ENCODE data around the gene CEP128.

The CEP128 gene

DNA sequence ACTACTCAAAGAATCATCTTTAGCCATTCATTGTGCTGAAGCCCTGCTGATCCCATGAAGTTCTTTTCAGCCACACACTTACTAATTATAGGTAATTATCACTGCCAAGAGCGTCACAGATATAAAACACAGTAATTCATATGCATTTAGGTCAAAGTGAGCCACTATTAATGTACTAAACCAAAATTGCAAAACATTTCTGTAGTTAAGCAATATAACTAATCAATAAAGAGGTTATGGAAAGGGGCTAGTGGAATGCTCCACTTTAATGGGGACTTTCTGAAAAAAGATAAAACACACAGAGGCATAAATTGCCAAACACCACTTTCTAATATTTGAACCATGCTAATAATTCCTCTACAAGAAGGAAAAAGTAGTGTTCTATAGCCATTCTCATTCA is 6.8 kb upstream of the CEP128 start:
- Histone ChIP-seq H3K9ac (ENCODE audit: low read length) (no peak overlapping the region), H3K36me3 (ENCODE audit: control insufficient read depth, insufficient read depth, low read length) (no peaks in the 10 kb centered on the region), H3K9me3 (ENCODE audit: control insufficient read depth, low read length) (no peaks in the 10 kb centered on the region), H3K4me3 (ENCODE audit: low read length) (no peak overlapping the region), H3K27me3 (ENCODE audit: control insufficient read depth, insufficient read depth, low read length) (no peaks in the 10 kb centered on the region), H3K4me1 (ENCODE audit: control insufficient read depth, insufficient read depth, low read length) (no peaks in the 10 kb centered on the region)

DNA sequence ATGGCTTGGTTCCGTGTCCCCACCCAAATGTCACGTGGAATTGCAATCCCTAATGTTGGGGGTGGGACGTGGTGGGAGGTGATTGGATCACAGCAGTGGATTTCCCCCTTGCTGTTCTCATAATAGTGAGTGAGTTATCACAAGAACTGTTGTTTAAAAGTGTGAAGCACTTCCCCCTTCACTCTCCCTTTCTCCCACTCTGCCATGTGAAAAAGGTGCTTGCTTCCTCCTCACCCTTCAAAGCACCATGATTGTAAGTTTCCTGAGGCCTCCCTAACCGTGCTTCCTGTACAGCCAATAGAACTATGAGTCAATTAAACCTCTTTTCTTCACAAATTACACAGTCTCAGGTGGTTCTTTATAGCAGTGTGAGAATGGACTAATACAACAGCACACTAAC is 5.3 kb upstream of the CEP128 start:
- Histone ChIP-seq H3K9ac (ENCODE audit: low read length) (no peak overlapping the region), H3K36me3 (ENCODE audit: control insufficient read depth, insufficient read depth, low read length) (no peaks in the 10 kb centered on the region), H3K27me3 (ENCODE audit: control insufficient read depth, insufficient read depth, low read length) (no peaks in the 10 kb centered on the region), H3K4me3 (ENCODE audit: low read length) (no peak overlapping the region), H3K4me1 (ENCODE audit: control insufficient read depth, insufficient read depth, low read length) (no peaks in the 10 kb centered on the region), H3K9me3 (ENCODE audit: control insufficient read depth, low read length) (no peaks in the 10 kb centered on the region)

DNA sequence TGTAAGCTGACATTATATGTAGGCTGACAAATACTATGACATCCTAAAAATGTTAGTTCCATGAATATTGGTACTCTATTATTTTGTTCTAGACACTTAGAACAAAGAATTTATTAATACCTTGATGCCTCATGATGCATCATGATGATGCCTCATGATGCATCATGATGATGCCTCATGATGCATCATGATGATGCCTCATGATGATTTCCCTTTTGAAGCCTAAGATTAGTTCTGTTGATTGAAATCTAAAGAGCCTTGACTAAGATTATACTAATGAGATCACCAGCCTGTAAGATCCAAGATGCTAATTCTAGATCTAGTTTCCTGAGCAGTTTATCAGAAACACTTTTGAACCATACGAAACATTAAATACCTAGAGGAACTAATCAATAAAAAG is 4.6 kb upstream of the CEP128 start:
- Histone ChIP-seq H3K4me3 (ENCODE audit: low read length) (no peak overlapping the region), H3K36me3 (ENCODE audit: control insufficient read depth, insufficient read depth, low read length) (no peaks in the 10 kb centered on the region), H3K9ac (ENCODE audit: low read length) (no peak overlapping the region), H3K9me3 (ENCODE audit: control insufficient read depth, low read length) (no peaks in the 10 kb centered on the region), H3K4me1 (ENCODE audit: control insufficient read depth, insufficient read depth, low read length) (no peaks in the 10 kb centered on the region), H3K27me3 (ENCODE audit: control insufficient read depth, insufficient read depth, low read length) (no peaks in the 10 kb centered on the region)

DNA sequence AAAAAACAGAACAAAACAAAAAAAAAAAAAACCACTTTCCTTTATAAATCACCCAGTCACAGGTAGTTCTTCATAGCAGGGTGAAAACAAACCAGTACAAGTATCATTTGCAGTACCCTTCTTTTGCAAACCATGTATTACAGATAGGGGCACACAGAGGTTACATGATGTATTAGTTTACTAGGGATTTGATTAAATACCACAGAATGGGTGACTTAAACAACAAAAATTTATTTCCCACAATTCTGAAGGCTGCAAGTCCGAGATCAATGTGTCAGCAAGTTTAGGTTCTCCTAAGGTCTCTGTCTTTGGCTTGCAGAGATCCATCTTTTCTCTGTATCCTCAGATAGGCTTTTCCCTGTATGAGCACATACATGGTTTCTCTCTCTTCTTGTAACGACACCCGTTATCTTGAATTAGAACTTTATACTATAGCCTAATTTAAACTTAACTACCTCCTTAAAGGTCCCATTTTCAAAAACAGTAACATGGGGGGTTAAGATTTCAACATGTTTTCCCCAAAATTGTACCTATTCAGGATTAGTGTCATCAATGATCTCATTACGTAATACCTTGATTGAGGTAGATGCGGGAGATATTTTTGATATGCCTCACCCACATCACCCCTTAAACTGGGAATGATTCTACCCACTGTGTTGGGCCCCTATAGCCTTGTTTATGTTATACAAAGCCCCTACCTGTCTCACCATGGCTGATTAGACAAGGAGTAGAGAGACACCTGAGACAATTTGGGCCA is 3.5 kb upstream of the CEP128 start:
- no peak overlapping the region for H3K4me3 ChIP-seq (ENCODE audit: low read length)
- H3K36me3 ChIP-seq (ENCODE audit: control insufficient read depth, insufficient read depth, low read length) = no peaks in the 10 kb centered on the region
- H3K27me3 ChIP-seq (ENCODE audit: control insufficient read depth, insufficient read depth, low read length) = no peaks in the 10 kb centered on the region
- no peak overlapping the region for H3K9ac ChIP-seq (ENCODE audit: low read length)
- H3K4me1 ChIP-seq (ENCODE audit: control insufficient read depth, insufficient read depth, low read length) = no peaks in the 10 kb centered on the region
- no peaks in the 10 kb centered on the region for H3K9me3 ChIP-seq (ENCODE audit: control insufficient read depth, low read length)

DNA sequence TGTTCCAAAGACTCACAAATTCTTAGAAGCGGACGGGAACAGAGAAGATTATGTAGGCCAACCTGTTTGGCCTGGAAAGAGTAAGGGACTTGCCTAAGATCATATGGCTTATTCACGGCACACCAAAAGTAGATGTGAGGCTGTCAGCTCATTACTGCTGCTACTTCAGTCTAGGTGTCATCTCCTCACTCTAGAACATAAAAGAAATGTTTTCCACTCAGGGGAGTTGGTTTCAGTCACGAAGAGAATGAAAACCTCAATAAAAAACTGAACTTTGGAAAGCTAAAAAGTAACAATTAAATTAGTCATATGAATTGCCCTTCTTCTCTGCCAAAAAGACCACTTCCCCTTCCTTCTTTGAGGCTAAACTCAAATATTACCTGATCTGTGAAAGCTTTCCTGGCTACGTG is 658 bp upstream of the CEP128 start:
- Histone ChIP-seq H3K4me3 (ENCODE audit: low read length) (peak overlapping the region; percentile 45), H3K9ac (ENCODE audit: low read length) (peak overlapping the region; percentile 70), H3K27me3 (ENCODE audit: control insufficient read depth, insufficient read depth, low read length) (no peaks in the 10 kb centered on the region), H3K4me1 (ENCODE audit: control insufficient read depth, insufficient read depth, low read length) (no peaks in the 10 kb centered on the region), H3K9me3 (ENCODE audit: control insufficient read depth, low read length) (no peaks in the 10 kb centered on the region), H3K36me3 (ENCODE audit: control insufficient read depth, insufficient read depth, low read length) (no peaks in the 10 kb centered on the region)

DNA sequence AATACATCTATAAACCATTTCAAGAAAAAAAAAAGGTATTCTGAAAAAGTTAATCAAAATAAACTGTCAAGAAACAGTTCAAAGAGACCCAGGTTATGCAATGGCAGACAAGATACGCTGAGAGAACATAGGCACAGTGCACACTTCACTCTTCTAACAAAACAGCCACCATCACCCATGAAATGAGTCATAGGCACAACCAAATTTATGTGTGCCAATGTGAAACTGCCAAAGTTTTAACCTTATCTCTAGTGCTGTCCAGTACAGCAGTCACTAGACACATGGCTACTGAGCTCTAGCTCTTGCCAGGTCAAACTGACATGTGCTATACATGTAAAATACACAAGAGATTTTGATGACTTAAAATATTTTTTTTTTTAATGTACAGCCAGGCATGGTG is 1.4 kb downstream of the CEP128 start:
- Histone ChIP-seq H3K27me3 (ENCODE audit: control insufficient read depth, insufficient read depth, low read length) (no peaks in the 10 kb centered on the region), H3K9ac (ENCODE audit: low read length) (no peak overlapping the region), H3K4me1 (ENCODE audit: control insufficient read depth, insufficient read depth, low read length) (no peaks in the 10 kb centered on the region), H3K36me3 (ENCODE audit: control insufficient read depth, insufficient read depth, low read length) (no peaks in the 10 kb centered on the region), H3K9me3 (ENCODE audit: control insufficient read depth, low read length) (no peaks in the 10 kb centered on the region), H3K4me3 (ENCODE audit: low read length) (no peak overlapping the region)

DNA sequence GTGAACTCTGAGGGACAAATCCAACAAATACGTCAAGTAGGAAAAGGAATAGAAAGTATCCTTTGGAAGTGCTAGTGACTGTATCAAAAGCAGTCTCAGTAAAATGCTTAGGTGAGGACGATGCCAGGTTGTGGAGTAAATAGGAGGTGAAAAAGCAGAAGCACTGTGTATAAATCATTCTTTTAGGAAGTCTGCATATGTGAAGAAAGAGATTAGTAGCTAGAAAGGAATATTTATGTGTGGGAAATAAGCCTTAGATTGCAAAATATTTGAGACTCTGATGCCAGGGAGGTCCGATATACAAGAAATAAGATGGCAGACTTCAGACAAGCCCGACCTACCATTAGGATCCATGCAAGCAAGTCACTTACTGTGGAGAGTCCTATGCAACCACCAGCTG is 7.9 kb downstream of the CEP128 start:
- no peak overlapping the region for H3K4me3 ChIP-seq (ENCODE audit: low read length)
- no peaks in the 10 kb centered on the region for H3K9me3 ChIP-seq (ENCODE audit: control insufficient read depth, low read length)
- H3K36me3 ChIP-seq (ENCODE audit: control insufficient read depth, insufficient read depth, low read length) = no peaks in the 10 kb centered on the region
- H3K4me1 ChIP-seq (ENCODE audit: control insufficient read depth, insufficient read depth, low read length) = no peaks in the 10 kb centered on the region
- no peak overlapping the region for H3K9ac ChIP-seq (ENCODE audit: low read length)
- no peaks in the 10 kb centered on the region for H3K27me3 ChIP-seq (ENCODE audit: control insufficient read depth, insufficient read depth, low read length)

DNA sequence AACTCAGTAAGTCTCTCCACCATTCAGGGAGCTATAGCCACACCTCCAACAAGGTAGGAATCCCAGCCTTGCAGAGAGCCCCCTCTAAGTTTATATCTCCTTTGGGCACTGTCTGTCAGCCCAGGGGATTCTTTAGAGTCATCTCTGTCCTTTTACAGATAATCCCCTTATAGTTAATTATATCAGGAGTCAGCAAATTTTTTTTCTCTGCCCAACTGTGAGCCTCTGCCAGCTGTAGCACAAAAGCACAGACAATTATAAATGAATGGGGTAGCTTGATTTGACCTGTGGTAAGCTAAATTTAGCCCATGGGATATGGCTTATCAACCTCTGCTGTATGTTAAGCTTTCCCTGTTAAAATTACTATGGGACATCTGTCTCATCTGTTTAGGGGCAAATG is 8.3 kb downstream of the CEP128 start:
- Histone ChIP-seq H3K9me3 (ENCODE audit: control insufficient read depth, low read length) (no peaks in the 10 kb centered on the region), H3K27me3 (ENCODE audit: control insufficient read depth, insufficient read depth, low read length) (no peaks in the 10 kb centered on the region), H3K4me1 (ENCODE audit: control insufficient read depth, insufficient read depth, low read length) (no peaks in the 10 kb centered on the region), H3K36me3 (ENCODE audit: control insufficient read depth, insufficient read depth, low read length) (no peaks in the 10 kb centered on the region), H3K4me3 (ENCODE audit: low read length) (no peak overlapping the region), H3K9ac (ENCODE audit: low read length) (no peak overlapping the region)

DNA sequence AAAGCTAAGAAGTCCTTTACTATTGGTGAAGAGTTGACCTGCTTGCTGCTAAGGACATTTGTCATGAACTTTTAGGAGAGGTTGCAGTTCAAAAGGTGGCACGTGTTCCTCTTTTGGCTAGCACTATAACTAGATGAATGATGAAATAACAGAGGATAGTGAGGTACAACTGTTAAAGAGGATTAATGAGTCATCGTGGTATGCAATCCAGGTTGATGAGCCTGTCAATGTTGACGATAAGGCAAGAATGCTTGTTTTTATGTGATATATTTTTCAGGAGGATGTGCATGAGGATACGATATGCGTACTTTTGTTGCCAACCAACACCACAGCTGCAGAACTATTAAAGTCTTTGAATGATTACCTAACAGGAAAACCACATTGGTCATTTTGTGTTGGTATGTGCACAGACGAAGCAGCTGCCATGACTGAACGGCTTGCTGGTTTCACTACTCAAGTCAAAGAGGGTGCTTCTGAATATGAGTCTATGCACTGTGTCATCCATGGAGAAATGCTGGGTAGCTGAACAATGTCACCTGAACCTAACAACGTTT is 10.6 kb downstream of the CEP128 start:
- Histone ChIP-seq H3K27me3 (ENCODE audit: control insufficient read depth, insufficient read depth, low read length) (no peaks in the 10 kb centered on the region), H3K9ac (ENCODE audit: low read length) (no peak overlapping the region), H3K36me3 (ENCODE audit: control insufficient read depth, insufficient read depth, low read length) (no peaks in the 10 kb centered on the region), H3K4me3 (ENCODE audit: low read length) (no peak overlapping the region), H3K4me1 (ENCODE audit: control insufficient read depth, insufficient read depth, low read length) (no peaks in the 10 kb centered on the region), H3K9me3 (ENCODE audit: control insufficient read depth, low read length) (no peaks in the 10 kb centered on the region)

DNA sequence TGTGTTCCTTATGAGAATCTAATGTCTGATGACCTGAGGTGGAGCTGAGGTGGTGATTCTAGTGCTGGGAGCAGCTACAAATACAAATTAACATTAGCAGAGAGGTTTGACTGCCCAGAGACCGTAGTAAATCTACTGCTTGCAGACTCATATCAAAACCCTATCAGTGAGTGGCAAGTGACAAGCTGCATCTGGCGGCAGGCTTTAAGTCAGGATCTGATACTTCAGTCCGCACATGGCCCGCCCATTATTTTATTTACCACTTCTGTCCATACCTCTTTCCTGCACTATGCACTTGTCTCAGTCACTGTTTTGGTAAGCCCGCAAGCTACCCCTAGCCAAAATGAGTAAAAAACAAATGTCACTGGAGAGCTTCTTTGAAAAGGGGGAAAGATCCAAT is 11.4 kb downstream of the CEP128 start:
- Histone ChIP-seq H3K4me3 (ENCODE audit: low read length) (no peak overlapping the region), H3K9ac (ENCODE audit: low read length) (no peak overlapping the region), H3K36me3 (ENCODE audit: control insufficient read depth, insufficient read depth, low read length) (no peaks in the 10 kb centered on the region), H3K4me1 (ENCODE audit: control insufficient read depth, insufficient read depth, low read length) (no peaks in the 10 kb centered on the region), H3K9me3 (ENCODE audit: control insufficient read depth, low read length) (no peaks in the 10 kb centered on the region), H3K27me3 (ENCODE audit: control insufficient read depth, insufficient read depth, low read length) (no peaks in the 10 kb centered on the region)

DNA sequence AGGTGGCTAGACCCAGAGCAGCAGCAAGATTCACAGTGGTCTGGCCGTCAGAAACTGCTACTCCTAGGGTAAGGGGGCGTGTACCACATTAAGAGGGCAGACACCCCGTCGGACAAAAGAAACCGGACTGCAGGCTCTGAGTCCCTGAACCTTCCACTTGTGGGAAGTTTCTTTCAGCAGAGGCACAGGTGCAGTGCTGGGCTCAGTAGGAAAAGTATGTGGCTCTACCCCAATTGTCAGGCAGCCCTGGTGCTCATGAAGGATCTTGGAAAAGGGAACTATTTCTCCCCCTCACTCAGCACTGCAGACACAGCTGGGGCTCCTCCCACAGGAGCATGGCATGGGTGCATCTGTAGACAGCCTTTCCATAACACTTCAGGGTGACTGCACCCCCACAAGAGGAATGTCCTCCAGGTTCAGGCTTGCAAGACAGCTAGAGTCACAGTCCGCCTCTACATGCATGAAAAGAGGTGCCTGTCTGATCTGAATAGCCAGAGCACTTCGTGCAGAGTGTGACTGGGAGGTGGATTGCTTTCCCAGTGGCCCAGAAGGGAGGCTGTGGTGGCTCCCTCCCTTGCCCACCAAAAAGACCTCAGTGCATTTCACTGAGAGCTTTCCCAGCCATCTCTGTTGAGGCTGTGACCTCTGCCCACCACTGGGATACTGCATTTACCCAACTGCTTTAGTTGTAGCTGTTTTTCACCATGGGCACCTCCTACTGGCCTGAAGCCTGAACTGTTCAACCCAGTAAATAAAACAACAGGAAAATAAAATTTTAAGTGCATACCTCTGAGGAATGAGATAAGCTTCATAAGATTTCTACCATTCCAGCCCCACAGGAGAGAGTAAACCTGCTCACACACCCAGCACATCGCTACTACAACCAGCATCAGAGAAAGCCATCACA is 14.2 kb downstream of the CEP128 start:
- H3K4me1 ChIP-seq (ENCODE audit: control insufficient read depth, insufficient read depth, low read length) = no peaks in the 10 kb centered on the region
- no peak overlapping the region for H3K4me3 ChIP-seq (ENCODE audit: low read length)
- no peaks in the 10 kb centered on the region for H3K9me3 ChIP-seq (ENCODE audit: control insufficient read depth, low read length)
- H3K27me3 ChIP-seq (ENCODE audit: control insufficient read depth, insufficient read depth, low read length) = no peaks in the 10 kb centered on the region
- no peaks in the 10 kb centered on the region for H3K36me3 ChIP-seq (ENCODE audit: control insufficient read depth, insufficient read depth, low read length)
- H3K9ac ChIP-seq (ENCODE audit: low read length) = no peak overlapping the region

DNA sequence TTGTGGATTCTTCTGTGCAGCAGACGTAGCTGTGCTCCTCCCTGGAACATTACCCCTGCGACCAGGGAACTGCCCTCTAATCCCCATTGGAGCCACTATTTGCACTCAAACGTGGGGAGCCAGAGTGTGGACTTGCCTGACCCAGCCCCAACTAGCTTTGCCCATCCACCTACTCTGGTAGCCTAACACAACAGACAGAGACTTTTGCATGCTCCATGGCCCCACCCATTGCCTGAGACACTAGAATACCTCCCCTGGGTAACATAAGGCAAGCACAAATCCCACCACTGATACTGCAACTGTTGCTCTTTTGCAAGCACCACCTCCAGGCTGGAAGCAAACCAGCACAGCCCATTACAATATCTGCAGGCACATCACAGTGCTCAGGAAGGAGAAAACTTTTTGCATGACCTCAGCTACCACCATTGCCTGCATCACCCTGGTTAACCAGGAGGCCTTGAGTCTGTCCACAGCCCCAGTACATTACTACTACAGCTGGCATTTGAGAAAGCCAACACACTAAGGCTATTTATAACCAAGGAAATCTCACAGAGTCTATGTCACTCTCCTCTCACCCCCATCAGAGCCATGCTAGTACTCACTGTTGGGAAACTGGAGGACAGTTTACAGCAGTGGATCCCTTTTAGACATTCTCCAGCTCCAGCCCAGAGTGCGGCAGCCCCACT is 15.0 kb downstream of the CEP128 start:
- Histone ChIP-seq H3K9me3 (ENCODE audit: control insufficient read depth, low read length) (no peaks in the 10 kb centered on the region), H3K4me1 (ENCODE audit: control insufficient read depth, insufficient read depth, low read length) (no peaks in the 10 kb centered on the region), H3K4me3 (ENCODE audit: low read length) (no peak overlapping the region), H3K27me3 (ENCODE audit: control insufficient read depth, insufficient read depth, low read length) (no peaks in the 10 kb centered on the region), H3K36me3 (ENCODE audit: control insufficient read depth, insufficient read depth, low read length) (no peaks in the 10 kb centered on the region), H3K9ac (ENCODE audit: low read length) (no peak overlapping the region)
